Colonic mucosa (tissue), 4 donors: Measurements from ENCODE around the gene CNR2. TPM values are rescaled to one million over a fixed set of nuclear protein-coding genes. Genes with fewer than 3 reads are reported as not detected.

Experiments
- DNase-seq: peaks from one replicate; pipeline ENCODE4 v3.0.0-alpha.2; 2020
- H3K27ac ChIP-seq: fragments of 200-600 bp; one replicate; pipeline ENCODE4 v1.8.0; 2021
- H3K27me3 ChIP-seq: fragments of 200-600 bp; one replicate; pipeline ENCODE4 v1.8.0; 2021
- H3K36me3 ChIP-seq: fragments of 200-600 bp; one replicate; pipeline ENCODE4 v1.8.0; 2021
- H3K4me1 ChIP-seq: fragments of 200-600 bp; one replicate; pipeline ENCODE4 v1.8.0; 2021; ENCODE audit warnings: mild to moderate bottlenecking
- H3K4me3 ChIP-seq: fragments of 200-600 bp; one replicate; pipeline ENCODE4 v1.8.0; 2021
- H3K9ac ChIP-seq, 2 donors: one replicate each; pipeline ENCODE4 v1.7.0; 2013; ENCODE audit warnings: control low read depth in 2 of 2, low read depth in 2 of 2, low read length in 2 of 2
- H3K9me3 ChIP-seq: fragments of 200-600 bp; one replicate; pipeline ENCODE4 v1.8.0; 2021
- intact Hi-C: fragments of 100-400 bp; cut with DNase I; formaldehyde crosslinking; loops from one replicate; pipeline ENCODE4 v1.14.1; 2022
- total RNA-seq, 2 donors: library from RNA; stranded (reverse); fragmentation: NEBNext Ultra II Directional in 1 of 2; extraction: Animal tissue kit (Norgen Biotek cat#: 25700) in 1 of 2; gene quantifications; one replicate each; pipeline ENCODE4 v1.2.1, GENCODE V29; 2021
- TF ChIP-seq, protein P1 (sequence below): fragments of 200-600 bp; IDR thresholded peaks from one replicate; pipeline ENCODE4 v1.8.0; 2022; ENCODE audit warnings: antibody characterized with exemption, mild to moderate bottlenecking
- donor health status: healthy.
- donor health status: DM: no; HTN: no; CAD: no.
- donor health status: DM: no; HTN: no; CAD: no.

CNR2 gene
- total RNA-seq, 2 donors from 2014 or later, result 0.12 to 0.13 TPM

DNA sequence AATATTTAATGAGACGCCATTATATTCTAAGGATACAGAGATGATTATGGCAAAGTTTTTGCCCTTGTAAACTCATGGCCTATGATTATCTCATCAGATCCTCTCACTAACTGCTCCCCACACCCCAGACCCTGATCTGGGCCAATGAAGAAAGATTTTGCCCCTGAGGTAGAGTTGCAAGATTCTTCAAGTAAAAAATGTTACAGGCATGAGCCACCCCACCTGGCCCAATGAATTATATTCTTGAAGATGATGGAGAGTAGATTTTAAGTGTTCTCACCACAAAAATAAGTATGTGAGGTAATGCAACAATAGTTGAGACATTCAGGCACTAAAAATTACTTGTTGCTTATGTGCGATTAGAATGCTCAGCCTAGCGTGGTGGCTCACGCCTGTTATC, 1.8 kb upstream of the CNR2 start:
- TF ChIP-seq, protein P1, sequence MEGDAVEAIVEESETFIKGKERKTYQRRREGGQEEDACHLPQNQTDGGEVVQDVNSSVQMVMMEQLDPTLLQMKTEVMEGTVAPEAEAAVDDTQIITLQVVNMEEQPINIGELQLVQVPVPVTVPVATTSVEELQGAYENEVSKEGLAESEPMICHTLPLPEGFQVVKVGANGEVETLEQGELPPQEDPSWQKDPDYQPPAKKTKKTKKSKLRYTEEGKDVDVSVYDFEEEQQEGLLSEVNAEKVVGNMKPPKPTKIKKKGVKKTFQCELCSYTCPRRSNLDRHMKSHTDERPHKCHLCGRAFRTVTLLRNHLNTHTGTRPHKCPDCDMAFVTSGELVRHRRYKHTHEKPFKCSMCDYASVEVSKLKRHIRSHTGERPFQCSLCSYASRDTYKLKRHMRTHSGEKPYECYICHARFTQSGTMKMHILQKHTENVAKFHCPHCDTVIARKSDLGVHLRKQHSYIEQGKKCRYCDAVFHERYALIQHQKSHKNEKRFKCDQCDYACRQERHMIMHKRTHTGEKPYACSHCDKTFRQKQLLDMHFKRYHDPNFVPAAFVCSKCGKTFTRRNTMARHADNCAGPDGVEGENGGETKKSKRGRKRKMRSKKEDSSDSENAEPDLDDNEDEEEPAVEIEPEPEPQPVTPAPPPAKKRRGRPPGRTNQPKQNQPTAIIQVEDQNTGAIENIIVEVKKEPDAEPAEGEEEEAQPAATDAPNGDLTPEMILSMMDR, result no peak
- no peaks in the 10 kb centered on the region for H3K36me3 ChIP-seq
- intact Hi-C loops, result loop anchor here (5.0 kb wide), 2 partner anchors 103 to 143 kb away; no protein-coding TSS in a partner anchor

DNA sequence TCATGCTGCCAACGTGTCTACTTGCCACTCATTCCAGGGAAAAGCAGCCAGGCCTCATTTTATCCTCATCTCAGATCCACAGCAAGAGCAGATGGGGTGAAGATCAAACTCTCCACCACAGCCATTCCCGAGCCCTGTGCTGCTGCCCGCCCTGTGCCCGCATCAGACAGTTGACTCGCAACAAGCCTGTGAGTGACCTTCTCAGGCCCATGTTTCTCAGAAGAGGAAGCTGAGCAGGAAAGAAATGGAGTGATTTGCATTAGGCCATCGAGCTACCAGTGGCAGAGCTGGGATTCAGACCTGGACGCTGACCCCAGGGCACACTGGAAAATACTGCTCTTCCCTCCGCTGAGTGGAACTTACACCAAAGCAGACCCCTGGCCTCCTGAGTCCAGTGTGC, 1.2 kb downstream of the CNR2 start:
- Histone ChIP-seq H3K27me3 (no peaks in the 10 kb centered on the region), H3K4me3 (no peak overlapping the region), H3K9ac (no peak overlapping the region), H3K27ac (no peak overlapping the region), H3K9me3 (no peaks in the 10 kb centered on the region), H3K4me1 (no peaks in the 10 kb centered on the region), H3K36me3 (no peaks in the 10 kb centered on the region)
- intact Hi-C loops, result no loop called here
- TF ChIP-seq, protein P1, result no peak
- DNase-seq, result no peak

More for the DNA sequence above, 1.8 kb upstream of the CNR2 start:
- no peak overlapping the region for H3K9ac ChIP-seq
- H3K4me3 ChIP-seq, result no peak overlapping the region
- no peaks in the 10 kb centered on the region for H3K4me1 ChIP-seq
- H3K27ac ChIP-seq, result no peak overlapping the region
- DNase-seq, result no peak
- no peaks in the 10 kb centered on the region for H3K27me3 ChIP-seq
- H3K9me3 ChIP-seq, result no peaks in the 10 kb centered on the region

DNA sequence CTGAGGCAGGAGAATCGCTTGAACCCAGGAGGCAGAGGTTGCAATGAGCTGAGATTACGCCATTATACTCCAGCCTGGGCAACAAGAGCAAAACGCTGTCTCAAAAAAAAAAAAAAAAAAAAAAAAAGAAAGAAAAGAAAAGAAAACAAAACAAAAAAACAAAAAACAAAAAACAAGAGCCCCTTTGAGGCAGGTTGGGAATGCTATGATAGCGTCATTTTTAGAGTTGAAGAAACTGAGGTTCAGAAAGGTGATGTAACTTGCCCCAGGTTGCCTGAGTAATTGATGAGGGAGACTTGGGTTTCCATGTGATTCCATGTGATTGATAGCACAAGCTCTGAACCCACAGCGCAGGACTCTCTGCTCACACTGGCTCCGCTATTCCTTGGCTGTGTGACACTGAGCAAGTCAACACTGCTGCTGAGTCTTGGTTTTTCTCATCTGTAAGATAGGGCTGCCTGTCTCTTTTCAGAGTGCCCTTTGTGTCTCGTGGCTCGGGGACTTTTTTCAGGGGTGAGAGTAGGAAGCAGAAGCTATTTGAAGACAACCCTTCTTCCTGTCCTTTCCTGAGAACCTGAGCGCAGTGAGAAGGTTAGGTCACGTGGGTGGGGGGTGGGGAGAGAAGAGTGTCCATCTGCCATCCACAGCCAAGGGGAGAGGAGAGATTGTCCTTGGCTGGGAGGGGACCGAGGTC, 2.5 kb downstream of the CNR2 start:
- peak overlapping the region in 1 of 2 donors; percentile 12 for H3K9ac ChIP-seq
- DNase-seq, result no peak
- H3K9me3 ChIP-seq, result no peaks in the 10 kb centered on the region
- no peaks in the 10 kb centered on the region for H3K36me3 ChIP-seq
- TF ChIP-seq, protein P1, result no peak
- H3K27me3 ChIP-seq, result no peaks in the 10 kb centered on the region
- H3K4me1 ChIP-seq, result no peaks in the 10 kb centered on the region
- H3K4me3 ChIP-seq, result no peak overlapping the region
- no peak overlapping the region for H3K27ac ChIP-seq
- intact Hi-C loops, result no loop called here

DNA sequence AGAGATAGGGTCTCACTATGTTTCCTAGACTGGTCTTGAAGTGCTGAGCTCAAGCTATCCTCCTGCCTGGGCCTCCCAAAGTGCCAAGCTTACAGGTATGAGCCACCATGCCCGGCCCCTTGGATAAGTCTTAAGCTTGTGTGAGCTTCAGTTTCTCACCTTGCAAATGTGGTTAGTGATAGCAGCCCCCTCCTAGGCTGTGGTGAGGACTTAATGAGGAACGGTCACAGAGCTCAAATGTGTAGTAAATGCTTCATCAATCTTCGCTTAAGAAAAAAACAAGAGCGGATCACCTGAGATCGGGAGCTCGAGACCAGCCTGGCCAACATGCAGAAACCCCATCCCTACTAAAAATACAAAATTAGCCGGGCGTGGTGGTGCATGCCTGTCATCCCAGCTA, 3.0 kb downstream of the CNR2 start:
- Histone ChIP-seq H3K4me3 (no peak overlapping the region), H3K27ac (no peak overlapping the region)
- DNase-seq, result no peak

DNA sequence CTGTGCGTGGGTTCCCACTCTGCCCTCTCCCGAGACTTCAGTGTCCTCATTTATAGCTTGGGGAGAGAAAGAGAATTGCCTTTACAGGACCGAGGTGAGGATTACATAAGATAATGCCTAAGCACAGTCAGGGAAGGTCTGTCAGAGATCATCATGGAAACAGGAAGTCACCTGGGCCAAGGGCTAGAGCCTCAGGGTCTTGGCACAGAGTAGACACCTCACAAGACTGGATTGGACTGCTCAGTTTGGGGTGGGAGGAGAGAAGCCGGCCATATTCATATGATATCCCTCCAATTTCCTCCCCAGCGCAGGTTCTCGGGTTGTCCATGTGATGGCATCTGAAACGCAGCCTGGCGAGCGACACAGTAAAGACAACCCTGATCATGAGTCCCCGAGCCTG, 3.8 kb downstream of the CNR2 start:
- H3K4me3 ChIP-seq, result no peak overlapping the region

More for the DNA sequence above, 3.0 kb downstream of the CNR2 start:
- H3K9me3 ChIP-seq, result no peaks in the 10 kb centered on the region
- no peak overlapping the region for H3K9ac ChIP-seq
- intact Hi-C loops, result no loop called here
- TF ChIP-seq, protein P1, result no peak
- no peaks in the 10 kb centered on the region for H3K27me3 ChIP-seq
- H3K36me3 ChIP-seq, result no peaks in the 10 kb centered on the region
- no peaks in the 10 kb centered on the region for H3K4me1 ChIP-seq

More for the DNA sequence above, 3.8 kb downstream of the CNR2 start:
- TF ChIP-seq, protein P1, result no peak
- peak overlapping the region in 1 of 2 donors; percentile 30 for H3K9ac ChIP-seq
- intact Hi-C loops, result no loop called here
- no peak for DNase-seq
- H3K9me3 ChIP-seq, result no peaks in the 10 kb centered on the region
- H3K4me1 ChIP-seq, result no peaks in the 10 kb centered on the region
- no peaks in the 10 kb centered on the region for H3K36me3 ChIP-seq
- no peaks in the 10 kb centered on the region for H3K27me3 ChIP-seq
- H3K27ac ChIP-seq, result no peak overlapping the region
